ENCODE results near the gene CCR1. TPM values are rescaled to one million over a fixed set of nuclear protein-coding genes. Genes with fewer than 3 reads are reported as not detected.

The CCR1 gene
- total and polyA plus RNA-seq, 2 of the 13 experiments (the other 11 are each of a cell fraction or from before 2014, with no cell fraction given): not detected

- no peak for TF ChIP-seq ZNF407 (CRISPR knock-in tag; IDR thresholded peaks at IDR 0.05; ENCODE audit: not compliant biosample characterization)
- no peak for TF ChIP-seq NKX3-1 (CRISPR knock-in tag; IDR thresholded peaks at IDR 0.05)
Observed at GRCh38 chr3:46168583-46169345, 39.3 kb downstream of the CCR1 start (continued).

- CTCF ChIA-PET (ENCODE audit: low intra/inter-chr PET ratio, low total read pairs): no interaction called here
- no peaks in the 10 kb centered on the region for H3K27me3 ChIP-seq (ENCODE audit: control insufficient read depth in 1 of 2, insufficient read depth in 2 of 2, low read length in 2 of 2)
- no peak overlapping the region for H2AFZ ChIP-seq (ENCODE audit: low read length)
- no peak for FAIRE-seq
- WGBS (ENCODE audit: low lambda C conversion rate): 0% methylated on average over 1 of the region's 3 CpGs
- intact Hi-C loops (cut with micrococcal nuclease; ENCODE audit: unreplicated experiment) (no loop called here), in situ Hi-C loops (cut with HindIII; ENCODE audit: extremely low pct_ligation_motif_present, low pct_unique_long_range_greater_than_20kb) (no loop called here)
- H3K9ac ChIP-seq (ENCODE audit: insufficient read depth, low read depth, low read length): no peak overlapping the region
- DNase-seq (ENCODE audit: low spot score): no peak
- no peak overlapping the region for H3K4me3 ChIP-seq (replicated peaks in 1 of 3; ENCODE audit: insufficient read depth in 1 of 3, low read depth in 2 of 3, low read length in 3 of 3)
- H3K36me3 ChIP-seq (replicated peaks in 1 of 2; ENCODE audit: control insufficient read depth in 1 of 2, insufficient read depth in 2 of 2, low read length in 2 of 2): no peaks in the 10 kb centered on the region
- H3K4me2 ChIP-seq (ENCODE audit: low read depth, low read length): peak overlapping the region; percentile 20; the same call in 1 of the 2 replicates
- no peaks in the 10 kb centered on the region for H3K9me3 ChIP-seq (ENCODE audit: low read length)
- POLR2A ChIA-PET: no interaction called here
- no peak overlapping the region for H3K27ac ChIP-seq (ENCODE audit: extremely low read length, insufficient read depth, low read length)
- BruUV-seq (replicated peaks): no TSS peak
- no peaks in the 10 kb centered on the region for H3K79me2 ChIP-seq (ENCODE audit: insufficient read depth, low read length)
- H3K4me1 ChIP-seq (ENCODE audit: insufficient read depth, low read length): peaks cover 23% of the 10 kb centered on the region
- peak; percentile 25; the same call in 2 of the 3 replicates for ATAC-seq
- H4K20me1 ChIP-seq (ENCODE audit: insufficient read depth, low read length): no peaks in the 10 kb centered on the region
- TF ChIP-seq BRCA1 (CRISPR knock-in tag; IDR thresholded peaks at IDR 0.05) (no peak), U2AF1 (optimal IDR thresholded peaks at IDR 0.05; ENCODE audit: low read depth, low read length) (no peak), THYN1 (CRISPR knock-in tag; IDR thresholded peaks at IDR 0.05; ENCODE audit: borderline replicate concordance, low read depth) (no peak), MAX (IDR thresholded peaks at IDR 0.05) (no peak), ZSCAN22 (CRISPR knock-in tag; IDR thresholded peaks at IDR 0.05) (no peak), PRDM4 (CRISPR knock-in tag; IDR thresholded peaks at IDR 0.05; ENCODE audit: borderline replicate concordance) (no peak), ZBTB42 (CRISPR knock-in tag; IDR thresholded peaks at IDR 0.05) (no peak), HOXA7 (CRISPR knock-in tag; IDR thresholded peaks at IDR 0.05) (no peak)
Observed at GRCh38 chr3:46163556-46164041, 44.5 kb downstream of the CCR1 start.
